Prostate gland (tissue), 2 donors: ENCODE measurements around the gene CCZ1B. TPM values are rescaled to one million over a fixed set of nuclear protein-coding genes. Genes with fewer than 3 reads are reported as not detected.
"Not testable (repeated sequence)": the region's sequence is repeated elsewhere in the genome, so short reads cannot be mapped to it uniquely, and the experiment has no call there.

ENCODE experiments used
- DNase-seq: peaks from one replicate; pipeline ENCODE4 v3.0.0-alpha.2; 2019; ENCODE audit warnings: low spot score
- H3K27ac ChIP-seq, 2 donors: fragments of 200-600 bp; sonication (generic); 2 replicates each; pipeline ENCODE4 v1.5.1; 2017 to 2019
- H3K27me3 ChIP-seq: fragments of 200-600 bp; sonication (generic); replicated peaks from 2 replicates; pipeline ENCODE4 v1.5.1; 2019; ENCODE audit not compliant: insufficient read depth
- H3K36me3 ChIP-seq, 2 donors: fragments of 200-600 bp; sonication (generic); 1 replicate in 1 of 2; 2 replicates in 1 of 2; pipeline versions ENCODE4 v1.5.1 to v1.8.1; 2017 to 2019
- H3K4me1 ChIP-seq: fragments of 200-600 bp; sonication (generic); replicated peaks from 2 replicates; pipeline ENCODE4 v1.5.1; 2019
- H3K4me3 ChIP-seq, 2 donors: fragments of 200-600 bp; sonication (generic); 2 replicates each; pipeline ENCODE4 v1.5.1; 2017 to 2019
- H3K9me3 ChIP-seq: fragments of 200-600 bp; sonication (generic); 2 replicates; pipeline ENCODE4 v1.5.1; 2017
- POLR2AphosphoS5 ChIP-seq: sonication (generic); formaldehyde crosslinking; IDR thresholded peaks from one replicate; pipeline ENCODE4 v1.6.1; 2017; ENCODE audit warnings: antibody characterized with exemption
- WGBS: methylation state at CpG from one replicate; pipeline ENCODE4 v1.1.5; 2018; 5-methylcytosine and 5-hydroxymethylcytosine counted together
- intact Hi-C: fragments of 100-400 bp; cut with DNase I; formaldehyde crosslinking; loops from one replicate; pipeline ENCODE4 v1.14.2; 2022
- total RNA-seq, 2 donors: library from RNA; depleted of rRNA; stranded (reverse); fragments of >200 nt; gene quantifications; one replicate each; pipeline ENCODE4 v1.1.0, GENCODE V29; 2016

Gene CCZ1B
- total RNA-seq, 2 donors from 2014 or later = 22.7 to 38.1 TPM

- 93% methylated on average over 16 of the region's 17 CpGs for WGBS
- H3K27ac ChIP-seq, H3K4me1 ChIP-seq, H3K27me3 ChIP-seq, DNase-seq, intact Hi-C loops, H3K9me3 ChIP-seq, H3K36me3 ChIP-seq, H3K4me3 ChIP-seq: not testable (repeated sequence)
These were observed 27.6 kb upstream of the CCZ1B start for GRCh38 chr7:6853681-6854080.

GRCh38 chr7:6849127-6849526 lies 23.1 kb upstream of the CCZ1B start:
- WGBS = 82% methylated on average over 6 of the region's 6 CpGs
- DNase-seq, H3K36me3 ChIP-seq, H3K9me3 ChIP-seq, H3K4me1 ChIP-seq, H3K27ac ChIP-seq, H3K27me3 ChIP-seq, intact Hi-C loops, H3K4me3 ChIP-seq: not testable (repeated sequence)

- DNase-seq, intact Hi-C loops, H3K36me3 ChIP-seq, H3K27ac ChIP-seq, H3K9me3 ChIP-seq, H3K4me3 ChIP-seq, H3K27me3 ChIP-seq, H3K4me1 ChIP-seq: not testable (repeated sequence)
- WGBS = 69% methylated on average over 10 of the region's 18 CpGs
These were observed 21.7 kb upstream of the CCZ1B start for GRCh38 chr7:6847751-6848150.

- H3K4me3 ChIP-seq, H3K27me3 ChIP-seq, H3K4me1 ChIP-seq, DNase-seq, H3K36me3 ChIP-seq, H3K27ac ChIP-seq, intact Hi-C loops, H3K9me3 ChIP-seq: not testable (repeated sequence)
- 62% methylated on average over 16 of the region's 16 CpGs for WGBS
These were observed 19.9 kb upstream of the CCZ1B start for GRCh38 chr7:6845971-6846449.

- H3K4me3 ChIP-seq, DNase-seq: not testable (repeated sequence)
- WGBS = 78% methylated on average over 6 of the region's 6 CpGs
These were observed 17.6 kb upstream of the CCZ1B start for GRCh38 chr7:6843654-6844053.

GRCh38 chr7:6843092-6843491 lies 17.0 kb upstream of the CCZ1B start:
- DNase-seq, H3K27ac ChIP-seq, H3K36me3 ChIP-seq, H3K4me1 ChIP-seq, intact Hi-C loops, H3K9me3 ChIP-seq, H3K27me3 ChIP-seq, H3K4me3 ChIP-seq: not testable (repeated sequence)
- WGBS = 24% methylated on average over 5 of the region's 5 CpGs

More at GRCh38 chr7:6843654-6844053, 17.6 kb upstream of the CCZ1B start:
- H3K27me3 ChIP-seq, H3K36me3 ChIP-seq, H3K4me1 ChIP-seq, H3K27ac ChIP-seq, H3K9me3 ChIP-seq, intact Hi-C loops: not testable (repeated sequence)

GRCh38 chr7:6842278-6842921 lies 16.3 kb upstream of the CCZ1B start:
- 53% methylated on average over 20 of the region's 20 CpGs for WGBS
- H3K27me3 ChIP-seq, H3K36me3 ChIP-seq, H3K4me1 ChIP-seq, H3K9me3 ChIP-seq, H3K27ac ChIP-seq, intact Hi-C loops, H3K4me3 ChIP-seq: not testable (repeated sequence)
- DNase-seq = peak; percentile 62
- peak; percentile 42 for TF ChIP-seq POLR2AphosphoS5

- H3K4me3 ChIP-seq, H3K4me1 ChIP-seq, DNase-seq, H3K27ac ChIP-seq, H3K36me3 ChIP-seq, intact Hi-C loops, H3K9me3 ChIP-seq, H3K27me3 ChIP-seq: not testable (repeated sequence)
- whole genome bisulfite sequencing = 79% methylated on average over 10 of the region's 10 CpGs
These were observed 11.0 kb upstream of the CCZ1B start for GRCh38 chr7:6837081-6837480.

- intact Hi-C loops = not testable (repeated sequence)
These were observed 9.4 kb upstream of the CCZ1B start for GRCh38 chr7:6835521-6835920.

More at GRCh38 chr7:6835521-6835920, 9.4 kb upstream of the CCZ1B start:
- H3K4me3 ChIP-seq, H3K9me3 ChIP-seq, H3K27me3 ChIP-seq, DNase-seq, H3K36me3 ChIP-seq, H3K27ac ChIP-seq, H3K4me1 ChIP-seq: not testable (repeated sequence)
- whole genome bisulfite sequencing = 74% methylated on average over 3 of the region's 3 CpGs
